Stimulated activated naive CD4-positive, alpha-beta T cell (primary cell): ENCODE data around the gene ABHD14A.

ENCODE experiments used
- DNase-seq, 6 experiments: peaks; one replicate each; lab custom pipeline; 2025; lab: John Stamatoyannopoulos, UW

ABHD14A gene

GRCh38 chr3:52020796-52021195 lies 45.9 kb downstream of the ABHD14A start:
- no peak for DNase-seq

- no peak for DNase-seq
These were observed 46.8 kb downstream of the ABHD14A start for GRCh38 chr3:52021489-52022268.

GRCh38 chr3:52022323-52023100 lies 47.6 kb downstream of the ABHD14A start:
- DNase-seq, result no peak

GRCh38 chr3:52023101-52023770 lies 48.4 kb downstream of the ABHD14A start:
- no peak for DNase-seq

GRCh38 chr3:52023860-52024764 lies 49.2 kb downstream of the ABHD14A start:
- no peak for DNase-seq

GRCh38 chr3:52024765-52025452 lies 50.0 kb downstream of the ABHD14A start:
- DNase-seq, result no peak

- DNase-seq, result no peak
These were observed 50.6 kb downstream of the ABHD14A start for GRCh38 chr3:52025453-52025852.

GRCh38 chr3:52026041-52026440 lies 51.2 kb downstream of the ABHD14A start:
- no peak for DNase-seq

GRCh38 chr3:52028572-52028971 lies 53.7 kb downstream of the ABHD14A start:
- DNase-seq, result no peak

GRCh38 chr3:52029053-52029452 lies 54.2 kb downstream of the ABHD14A start:
- no peak for DNase-seq

- DNase-seq, result no peak
These were observed 54.7 kb downstream of the ABHD14A start for GRCh38 chr3:52029535-52029934.
